Fibroblast of skin of scalp (primary cell): ENCODE measurements around the gene KIF1A.

Source experiments
- DNase-seq: peaks from one replicate; pipeline ENCODE4 v3.0.0-alpha.2; 2013

KIF1A gene

GRCh38 chr2:240799033-240799820 is 20.8 kb downstream of the KIF1A start:
- DNase-seq, result no peak

GRCh38 chr2:240798327-240798905 is 21.6 kb downstream of the KIF1A start:
- no peak for DNase-seq

- DNase-seq, result no peak
These were observed 22.1 kb downstream of the KIF1A start for GRCh38 chr2:240797914-240798313.

GRCh38 chr2:240797500-240797895 is 22.5 kb downstream of the KIF1A start:
- DNase-seq, result no peak

GRCh38 chr2:240796543-240797499 is 23.2 kb downstream of the KIF1A start:
- DNase-seq, result no peak

GRCh38 chr2:240795916-240796510 is 24.0 kb downstream of the KIF1A start:
- no peak for DNase-seq

- no peak for DNase-seq
These were observed 24.6 kb downstream of the KIF1A start for GRCh38 chr2:240795454-240795853.

GRCh38 chr2:240794178-240794721 is 25.8 kb downstream of the KIF1A start:
- no peak for DNase-seq

GRCh38 chr2:240793313-240794177 is 26.5 kb downstream of the KIF1A start:
- no peak for DNase-seq

- no peak for DNase-seq
These were observed 27.2 kb downstream of the KIF1A start for GRCh38 chr2:240792629-240793312.

- no peak for DNase-seq
These were observed 28.0 kb downstream of the KIF1A start for GRCh38 chr2:240791821-240792628.

- DNase-seq, result no peak
These were observed 28.7 kb downstream of the KIF1A start for GRCh38 chr2:240791221-240791800.

GRCh38 chr2:240790370-240791220 is 29.4 kb downstream of the KIF1A start:
- no peak for DNase-seq

- no peak for DNase-seq
These were observed 30.3 kb downstream of the KIF1A start for GRCh38 chr2:240789501-240790369.

GRCh38 chr2:240789051-240789453 is 31.0 kb downstream of the KIF1A start:
- no peak for DNase-seq

GRCh38 chr2:240788482-240788881 is 31.5 kb downstream of the KIF1A start:
- no peak for DNase-seq
